Psoas muscle (tissue), 8 donors: Measurements from ENCODE around the gene ZNF512. TPM values are rescaled to one million over a fixed set of nuclear protein-coding genes. Genes with fewer than 3 reads are reported as not detected.

Source experiments
- ATAC-seq, 4 donors: fragments of 200-7000 bp; cut with Tn5 transposase; one replicate each; pipeline ENCODE4 v1.9.1; 2020; ENCODE audit warnings: moderate library complexity in 3 of 4, mild to moderate bottlenecking in 2 of 4
- DNase-seq, 2 donors: peaks; one replicate each; pipeline ENCODE4 v3.0.0-alpha.2; 2020
- H3K27ac ChIP-seq: fragments of 200-600 bp; one replicate; pipeline ENCODE4 v1.8.0; 2022
- H3K27me3 ChIP-seq, 3 donors: fragments of 200-600 bp in 1 of 3; one replicate each; pipeline versions ENCODE4 v1.6.1 to v1.8.0; 2013 to 2022; ENCODE audit warnings: low read length in 2 of 3, mild to moderate bottlenecking in 2 of 3, moderate library complexity in 1 of 3; ENCODE audit not compliant: insufficient read depth in 3 of 3
- H3K36me3 ChIP-seq, 2 donors: fragments of 200-600 bp in 1 of 2; one replicate each; pipeline versions ENCODE4 v1.6.1 to v1.8.0; 2013 to 2022; ENCODE audit warnings: low read depth in 1 of 2, mild to moderate bottlenecking in 1 of 2, moderate library complexity in 1 of 2; ENCODE audit not compliant: insufficient read depth in 1 of 2
- H3K4me1 ChIP-seq: fragments of 200-600 bp; one replicate; pipeline ENCODE4 v1.8.0; 2022
- H3K4me3 ChIP-seq: fragments of 200-600 bp; one replicate; pipeline ENCODE4 v1.8.0; 2022; ENCODE audit warnings: mild to moderate bottlenecking
- H3K9me3 ChIP-seq: fragments of 200-600 bp; one replicate; pipeline ENCODE4 v1.8.0; 2022
- CTCF ChIP-seq: fragments of 200-600 bp; IDR thresholded peaks from one replicate; pipeline ENCODE4 v1.8.0; 2022; ENCODE audit warnings: antibody characterized with exemption
- WGBS, 3 donors: extraction: QIAGEN DNeasy Blood & Tissue Kit; methylation state at CpG; one replicate each; pipeline versions ENCODE4 v1.1.6 to v1.1.7; 2013; 5-methylcytosine and 5-hydroxymethylcytosine counted together
- intact Hi-C, 2 donors: fragments of 100-400 bp; cut with DNase I; formaldehyde crosslinking; loops; one replicate each; pipeline versions ENCODE4 v1.11.0 to v1.14.2; 2022
- polyA plus RNA-seq, 3 donors: library from polyadenylated mRNA; stranded (reverse); fragments of 200-250 nt; gene quantifications; one replicate each; pipeline ENCODE4 v1.2.3, GENCODE V29; 2013
- total RNA-seq, 4 donors: library from RNA; stranded (reverse); fragmentation: NEBNext Ultra II Directional in 2 of 4; extraction: Animal tissue kit (Norgen Biotek cat#: 25700) in 2 of 4; gene quantifications; one replicate each; pipeline versions ENCODE4 v1.2.1 to v1.2.4, GENCODE V29; 2021 to 2023
- donor health status: healthy with polysubstance abuse.
- donor health status: DM: no; HTN: no; CAD: no; lungs with moderate emphysema.
- donor health status: Bipolar disorder and iron deficiency.
- donor health status: healthy.
- donor health status: DM: yes; HTN: yes; CAD: no.
- donor health status: DM: no; HTN: no; CAD: no.
- donor health status: DM: no; HTN: no; CAD: no.
- donor health status: DM: yes; HTN: yes; CAD: no.

Gene ZNF512
- total and polyA plus RNA-seq, 7 donors, result 5.1 to 17.0 (median 9.4) TPM

GRCh38 chr2:27653397-27653796 lies 70.6 kb downstream of the ZNF512 start:
- 83 to 90% (median 87%) methylated on average over 2 of the region's 2 CpGs for WGBS, 3 donors
- Histone ChIP-seq H3K27ac (no peak overlapping the region), H3K27me3 (no peaks in the 10 kb centered on the region), H3K36me3 (peaks cover 19 to 100% of the 10 kb centered on the region in 2 donors), H3K4me3 (no peak overlapping the region), H3K9me3 (no peaks in the 10 kb centered on the region), H3K4me1 (no peaks in the 10 kb centered on the region)
- ATAC-seq (peak in 1 of 4 donors; percentile 50), DNase-seq (no peak)
- no peak for TF ChIP-seq CTCF
- intact Hi-C loops, result loop anchor here in 1 of 2 donors (10.0 kb wide), 1 partner anchor 169 kb away; the partner anchor contains the start of gene IFT172

GRCh38 chr2:27655155-27655951 lies 72.5 kb downstream of the ZNF512 start:
- peaks cover 17 to 100% of the 10 kb centered on the region in 2 donors for H3K36me3 ChIP-seq
- no peak for TF ChIP-seq CTCF
- H3K27me3 ChIP-seq, result no peaks in the 10 kb centered on the region
- no peak overlapping the region for H3K4me3 ChIP-seq
- H3K4me1 ChIP-seq, result peaks cover 4% of the 10 kb centered on the region
- 87 to 92% (median 90%) methylated on average over 7 of the region's 7 CpGs for WGBS, 3 donors
- no peak overlapping the region for H3K27ac ChIP-seq
- DNase-seq (no peak), ATAC-seq (no peak)
- no peaks in the 10 kb centered on the region for H3K9me3 ChIP-seq
- intact Hi-C loops, result loop anchor here in 1 of 2 donors (10.0 kb wide), 1 partner anchor 171 kb away; the partner anchor contains the start of gene IFT172

GRCh38 chr2:27661371-27661770 lies 78.5 kb downstream of the ZNF512 start:
- Histone ChIP-seq H3K4me1 (peaks cover 34% of the 10 kb centered on the region), H3K9me3 (no peaks in the 10 kb centered on the region), H3K27ac (no peak overlapping the region), H3K36me3 (peaks cover 9 to 71% of the 10 kb centered on the region in 2 donors), H3K27me3 (no peaks in the 10 kb centered on the region), H3K4me3 (no peak overlapping the region)
- intact Hi-C loops, result loop anchor here in 1 of 2 donors (5.0 kb wide), 1 partner anchor 34 kb away; the partner anchor contains the start of genes CCDC121 and GPN1
- 84 to 96% (median 90%) methylated on average over 1 of the region's 1 CpG for WGBS, 3 donors
- no peak for TF ChIP-seq CTCF
- no peak for DNase-seq
- ATAC-seq, result no peak

GRCh38 chr2:27663285-27664153 lies 80.7 kb downstream of the ZNF512 start, which contains the start of the genes SLC4A1AP and SUPT7L:
TSS of gene SLC4A1AP (plus strand) at chr2:27663889. CDS start at chr2:27663915, 26 bp downstream.
TSS of gene SUPT7L (minus strand) at chr2:27663614. CDS start at chr2:27662192, 1,422 bp downstream.
- peaks cover 34% of the 10 kb centered on the region for H3K4me1 ChIP-seq
- 0 to 1% (median 0%) methylated on average over 56 of the region's 56 CpGs for WGBS, 3 donors
- peak within 1 kb of the TSS; percentile 97 for H3K4me3 ChIP-seq
- intact Hi-C loops, result loop anchor here in 1 of 2 donors (5.0 kb wide), 1 partner anchor 36 kb away; the partner anchor contains the start of genes CCDC121 and GPN1
- peak; percentile 88 to 93 (median 90) for ATAC-seq
- H3K27ac ChIP-seq, result peak within 1 kb of the TSS; percentile 89
- peaks cover 7 to 71% of the 10 kb centered on the region in 2 donors for H3K36me3 ChIP-seq
- no peaks in the 10 kb centered on the region for H3K9me3 ChIP-seq
- no peaks in the 10 kb centered on the region for H3K27me3 ChIP-seq
- no peak for TF ChIP-seq CTCF
- peak; percentile 78 to 87 for DNase-seq
